Measurements from ENCODE around the gene HSPA12B. TPM values are rescaled to one million over a fixed set of nuclear protein-coding genes. Genes with fewer than 3 reads are reported as not detected.

The HSPA12B gene
- total RNA-seq, 1 donor from 2014 or later = 21.6 TPM

DNA sequence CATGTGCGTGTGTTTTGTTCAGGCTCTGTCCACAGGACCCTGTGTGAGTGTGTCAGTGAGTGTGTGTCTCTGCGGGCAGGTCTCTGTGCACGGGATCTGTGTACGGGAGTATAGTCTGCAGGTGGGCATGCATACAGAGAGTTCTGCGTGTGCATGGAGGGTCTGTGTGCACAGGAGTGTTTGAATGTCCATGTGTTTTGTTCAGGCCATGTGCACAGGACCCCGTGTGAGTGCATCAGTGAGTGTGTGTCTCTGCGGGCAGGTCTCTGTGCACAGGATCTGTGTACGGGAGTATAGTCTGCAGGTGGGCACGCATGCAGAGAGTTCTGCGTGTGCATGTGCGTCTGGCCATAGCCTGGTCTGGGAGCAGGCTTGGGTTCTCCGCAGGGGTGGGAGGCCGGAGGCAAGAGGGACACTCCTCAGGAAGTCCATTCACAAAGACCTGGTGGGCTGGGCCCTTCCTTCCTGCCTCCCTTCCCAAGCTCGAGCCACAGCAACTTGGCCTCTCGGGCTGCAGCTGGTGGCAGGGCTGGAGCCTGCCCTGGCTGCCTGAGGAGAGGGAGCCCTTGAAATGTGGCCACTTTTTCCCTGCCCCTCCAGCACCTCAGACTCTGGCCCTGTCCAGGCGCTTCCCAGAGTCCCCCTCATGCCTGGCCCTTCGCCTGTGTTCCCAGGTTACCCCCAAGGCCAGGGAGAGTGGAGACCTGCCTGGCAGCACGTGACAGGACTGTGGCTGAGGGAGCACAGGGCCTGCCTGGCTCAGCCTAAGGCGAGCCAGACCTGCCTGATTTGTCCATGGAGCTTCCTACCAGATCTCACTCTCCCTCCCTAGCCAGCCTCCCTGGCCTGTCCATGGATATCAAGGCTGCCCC, 6.8 kb downstream of the HSPA12B start:
- no peaks in the 10 kb centered on the region for H3K36me3 ChIP-seq
- H3K4me1 ChIP-seq = peaks cover 23% of the 10 kb centered on the region
- no peak for DNase-seq (ENCODE audit: extremely low spot score in 2 of 2)
- H3K27me3 ChIP-seq = no peaks in the 10 kb centered on the region
- H3K27ac ChIP-seq = peak overlapping the region; percentile 36
- intact Hi-C loops (cut with DNase I) = no loop called here
- TF ChIP-seq POLR2AphosphoS5 (IDR thresholded peaks at IDR 0.05; ENCODE audit: insufficient read depth in 1 of 2, low read depth in 1 of 2) (peak in 1 of 2 donors; percentile 44), POLR2A (IDR thresholded peaks at IDR 0.05) (no peak)
- TF ChIP-seq, protein P1, sequence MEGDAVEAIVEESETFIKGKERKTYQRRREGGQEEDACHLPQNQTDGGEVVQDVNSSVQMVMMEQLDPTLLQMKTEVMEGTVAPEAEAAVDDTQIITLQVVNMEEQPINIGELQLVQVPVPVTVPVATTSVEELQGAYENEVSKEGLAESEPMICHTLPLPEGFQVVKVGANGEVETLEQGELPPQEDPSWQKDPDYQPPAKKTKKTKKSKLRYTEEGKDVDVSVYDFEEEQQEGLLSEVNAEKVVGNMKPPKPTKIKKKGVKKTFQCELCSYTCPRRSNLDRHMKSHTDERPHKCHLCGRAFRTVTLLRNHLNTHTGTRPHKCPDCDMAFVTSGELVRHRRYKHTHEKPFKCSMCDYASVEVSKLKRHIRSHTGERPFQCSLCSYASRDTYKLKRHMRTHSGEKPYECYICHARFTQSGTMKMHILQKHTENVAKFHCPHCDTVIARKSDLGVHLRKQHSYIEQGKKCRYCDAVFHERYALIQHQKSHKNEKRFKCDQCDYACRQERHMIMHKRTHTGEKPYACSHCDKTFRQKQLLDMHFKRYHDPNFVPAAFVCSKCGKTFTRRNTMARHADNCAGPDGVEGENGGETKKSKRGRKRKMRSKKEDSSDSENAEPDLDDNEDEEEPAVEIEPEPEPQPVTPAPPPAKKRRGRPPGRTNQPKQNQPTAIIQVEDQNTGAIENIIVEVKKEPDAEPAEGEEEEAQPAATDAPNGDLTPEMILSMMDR (IDR thresholded peaks at IDR 0.05) = no peak
- H3K4me3 ChIP-seq = no peak overlapping the region
- H3K9me3 ChIP-seq = no peaks in the 10 kb centered on the region

DNA sequence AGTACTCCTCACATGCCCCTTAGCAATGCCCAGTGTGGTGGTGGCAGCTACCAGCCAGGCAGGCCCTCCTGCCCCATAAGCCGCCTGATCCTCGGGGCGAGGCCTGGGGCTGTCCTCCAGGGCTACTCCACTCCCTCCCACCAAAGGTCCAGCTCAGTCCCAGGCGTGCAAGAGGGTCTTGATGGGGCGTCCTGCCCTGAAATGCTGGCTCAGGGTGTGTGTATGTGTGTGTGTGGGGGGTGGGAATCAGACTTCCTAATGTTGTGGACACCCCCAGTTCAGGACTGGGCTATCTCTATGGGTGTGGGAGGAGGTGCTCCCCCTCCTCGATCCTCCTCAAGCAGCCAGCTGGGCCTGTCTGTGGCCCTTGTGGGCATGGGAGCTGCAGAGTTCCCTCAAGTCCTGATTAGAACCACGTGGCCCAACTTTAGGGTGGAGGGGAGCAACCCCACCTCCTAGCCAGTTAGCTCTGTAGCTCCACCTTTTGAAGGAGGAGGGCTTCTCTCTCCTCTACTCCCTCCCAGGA, 7.5 kb downstream of the HSPA12B start:
- Histone ChIP-seq H3K27me3 (no peaks in the 10 kb centered on the region), H3K27ac (peak overlapping the region; percentile 36), H3K4me1 (peaks cover 23% of the 10 kb centered on the region), H3K4me3 (no peak overlapping the region), H3K9me3 (no peaks in the 10 kb centered on the region), H3K36me3 (no peaks in the 10 kb centered on the region)
- intact Hi-C loops (cut with DNase I) = no loop called here
- no peak for DNase-seq (ENCODE audit: extremely low spot score in 2 of 2)
- TF ChIP-seq, protein P1 (IDR thresholded peaks at IDR 0.05) = no peak
- TF ChIP-seq POLR2A (IDR thresholded peaks at IDR 0.05) (no peak), POLR2AphosphoS5 (IDR thresholded peaks at IDR 0.05; ENCODE audit: insufficient read depth in 1 of 2, low read depth in 1 of 2) (no peak)

DNA sequence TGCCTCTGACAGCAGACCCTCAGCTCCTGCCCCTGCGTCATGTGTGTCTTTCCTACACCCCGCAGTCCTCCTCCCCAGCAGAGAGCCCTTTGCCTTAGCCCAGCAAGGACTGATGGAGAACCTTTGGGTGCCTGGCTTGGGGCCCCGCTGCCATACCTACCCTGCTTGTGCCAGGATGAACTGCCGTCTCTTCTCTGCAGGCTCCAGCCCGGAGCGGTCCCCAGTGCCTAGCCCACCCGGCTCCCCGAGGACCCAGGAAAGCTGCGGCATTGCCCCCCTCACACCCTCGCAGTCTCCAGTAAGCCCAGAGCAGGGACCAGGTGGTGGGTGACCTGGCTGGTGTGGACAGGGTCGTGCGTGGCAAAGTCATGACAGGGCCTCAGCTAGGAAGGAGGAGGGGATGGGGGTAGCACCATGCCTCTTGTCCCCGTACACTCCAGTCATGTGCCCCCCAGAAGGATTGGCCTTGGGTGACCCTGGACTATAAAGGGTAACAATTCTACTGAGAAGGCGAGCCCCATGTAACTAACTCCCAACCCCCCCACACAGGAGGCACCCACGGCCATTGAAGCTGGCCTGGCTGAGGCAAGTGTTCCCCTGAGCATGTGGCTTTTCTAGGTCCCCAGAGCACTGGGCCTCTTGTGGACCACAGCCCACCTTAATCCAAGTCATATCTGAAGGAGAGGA, 8.3 kb downstream of the HSPA12B start:
- Histone ChIP-seq H3K4me3 (no peak overlapping the region), H3K4me1 (peaks cover 22% of the 10 kb centered on the region), H3K36me3 (no peaks in the 10 kb centered on the region), H3K27ac (no peak overlapping the region), H3K27me3 (no peaks in the 10 kb centered on the region), H3K9me3 (no peaks in the 10 kb centered on the region)
- no peak for TF ChIP-seq POLR2AphosphoS5 (IDR thresholded peaks at IDR 0.05; ENCODE audit: insufficient read depth in 1 of 2, low read depth in 1 of 2)
- intact Hi-C loops (cut with DNase I) = no loop called here
- no peak for DNase-seq (ENCODE audit: extremely low spot score in 2 of 2)

DNA sequence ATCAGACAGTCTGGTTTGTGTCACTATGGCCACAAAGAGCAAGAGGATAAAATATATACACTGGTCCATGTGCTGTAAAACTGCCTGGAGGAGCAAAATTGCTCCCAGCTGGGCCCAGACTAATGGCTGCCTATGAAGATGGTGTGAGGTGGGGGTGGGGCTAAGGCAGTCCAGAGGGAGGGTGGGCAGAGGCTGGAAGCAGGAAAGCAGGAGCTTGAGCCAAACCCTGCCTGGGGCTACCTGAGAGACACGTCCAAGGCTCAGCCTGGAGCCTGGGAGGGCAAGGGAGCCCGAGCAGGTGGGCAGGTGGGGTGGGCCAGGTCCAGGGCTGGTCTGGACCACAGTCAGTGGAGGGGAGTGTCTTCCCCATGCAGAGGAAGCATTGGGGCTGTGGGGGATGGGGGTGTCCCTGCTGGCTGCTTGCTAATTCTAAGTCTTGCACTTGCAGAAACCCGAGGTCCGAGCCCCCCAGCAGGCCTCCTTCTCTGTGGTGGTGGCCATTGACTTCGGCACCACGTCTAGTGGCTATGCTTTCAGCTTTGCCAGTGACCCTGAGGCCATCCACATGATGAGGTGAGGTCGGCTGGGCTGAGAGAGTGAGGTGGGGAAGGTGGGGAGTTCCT, 9.5 kb downstream of the HSPA12B start:
- H3K4me3 ChIP-seq = no peak overlapping the region
- no peak for DNase-seq (ENCODE audit: extremely low spot score in 2 of 2)
- H3K27me3 ChIP-seq = no peaks in the 10 kb centered on the region
- TF ChIP-seq, protein P1 (IDR thresholded peaks at IDR 0.05) = no peak
- TF ChIP-seq POLR2A (IDR thresholded peaks at IDR 0.05) (no peak), POLR2AphosphoS5 (IDR thresholded peaks at IDR 0.05; ENCODE audit: insufficient read depth in 1 of 2, low read depth in 1 of 2) (no peak)
- H3K4me1 ChIP-seq = peaks cover 17% of the 10 kb centered on the region
- H3K27ac ChIP-seq = no peak overlapping the region
- H3K9me3 ChIP-seq = no peaks in the 10 kb centered on the region
- intact Hi-C loops (cut with DNase I) = no loop called here
- no peaks in the 10 kb centered on the region for H3K36me3 ChIP-seq

DNA sequence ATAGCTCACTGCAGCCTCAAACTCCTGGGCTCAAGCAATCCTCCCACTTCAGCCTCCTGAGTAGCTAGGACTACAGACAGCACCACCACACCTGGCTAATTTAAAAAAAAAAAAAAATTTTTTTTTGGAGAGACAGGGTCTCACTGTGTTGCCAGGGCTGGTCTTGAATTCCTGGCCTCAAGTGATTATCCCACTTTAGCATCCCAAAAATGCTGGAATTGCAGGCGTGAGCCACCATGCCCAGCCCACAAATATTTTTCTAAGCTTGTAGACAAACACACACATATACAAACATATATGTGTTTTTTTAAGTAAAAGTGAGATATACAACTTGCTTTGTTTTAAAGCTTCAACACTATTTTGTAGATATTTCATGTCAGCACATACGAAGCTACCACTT, 10.8 kb downstream of the HSPA12B start:
- Histone ChIP-seq H3K27me3 (no peaks in the 10 kb centered on the region), H3K4me3 (no peak overlapping the region), H3K4me1 (peaks cover 17% of the 10 kb centered on the region), H3K27ac (no peak overlapping the region), H3K9me3 (no peaks in the 10 kb centered on the region), H3K36me3 (no peaks in the 10 kb centered on the region)
- TF ChIP-seq, protein P1 (IDR thresholded peaks at IDR 0.05) = no peak
- TF ChIP-seq POLR2AphosphoS5 (IDR thresholded peaks at IDR 0.05; ENCODE audit: insufficient read depth in 1 of 2, low read depth in 1 of 2) (no peak), POLR2A (IDR thresholded peaks at IDR 0.05) (no peak)
- no peak for DNase-seq (ENCODE audit: extremely low spot score in 2 of 2)
- intact Hi-C loops (cut with DNase I) = no loop called here

Data from vagina (tissue), 2 donors.